Loucy (cell line): Measurements from ENCODE around the gene RAPGEF2.

Experiments used
- H2AFZ ChIP-seq: fragments of 200-600 bp; sonication (generic); 2 replicates; pipeline ENCODE4 v1.6.0; 2016; ENCODE audit warnings: antibody characterized with exemption, mild to moderate bottlenecking, low read length, moderate library complexity
- H3F3A ChIP-seq: fragments of 200-600 bp; 2 replicates; pipeline ENCODE4 v1.6.0; 2016; ENCODE audit warnings: antibody characterized with exemption, low read depth, mild to moderate bottlenecking
- H3K27me3 ChIP-seq: fragments of 200-600 bp; sonication (generic); 2 replicates; pipeline ENCODE4 v1.6.1; 2014; ENCODE audit warnings: low read length, mild to moderate bottlenecking; ENCODE audit not compliant: insufficient read depth, poor library complexity, severe bottlenecking
- H3K36me3 ChIP-seq: fragments of 200-600 bp; sonication (generic); 2 replicates; pipeline ENCODE4 v1.6.1; 2016; ENCODE audit warnings: low read length; ENCODE audit not compliant: insufficient read depth
- H3K4me1 ChIP-seq: fragments of 200-600 bp; sonication (generic); 2 replicates; pipeline ENCODE4 v1.5.1; 2014; ENCODE audit warnings: low read length, mild to moderate bottlenecking; ENCODE audit not compliant: insufficient read depth, poor library complexity, severe bottlenecking
- H3K4me2 ChIP-seq: fragments of 200-600 bp; sonication (generic); 2 replicates; pipeline ENCODE4 v1.6.0; 2014; ENCODE audit warnings: antibody characterized with exemption, low read length, low read depth, mild to moderate bottlenecking; ENCODE audit not compliant: poor library complexity, severe bottlenecking
- H3K4me3 ChIP-seq: fragments of 200-600 bp; sonication (generic); 2 replicates; pipeline ENCODE4 v1.5.1; 2014; ENCODE audit warnings: low read length, mild to moderate bottlenecking, mixed read lengths; ENCODE audit not compliant: poor library complexity, severe bottlenecking
- H3K79me2 ChIP-seq: fragments of 200-600 bp; sonication (generic); 2 replicates; pipeline ENCODE4 v1.6.1; 2014; ENCODE audit warnings: low read length; ENCODE audit not compliant: insufficient read depth
- H3K9ac ChIP-seq: fragments of 200-600 bp; sonication (generic); 2 replicates; pipeline ENCODE4 v1.6.0; 2014; ENCODE audit warnings: mild to moderate bottlenecking, low read depth, low read length, moderate library complexity; ENCODE audit not compliant: poor library complexity, severe bottlenecking
- H3K9me2 ChIP-seq: fragments of 200-600 bp; sonication (generic); replicated peaks from 2 replicates; pipeline ENCODE4 v1.6.1; 2016; ENCODE audit warnings: low read depth, low read length, mixed read lengths
- H3K9me3 ChIP-seq: fragments of 200-600 bp; sonication (generic); 2 replicates; pipeline ENCODE4 v1.6.1; 2014; ENCODE audit warnings: mild to moderate bottlenecking, antibody characterized with exemption, low read length, low read depth; ENCODE audit not compliant: insufficient read depth
- H4K20me1 ChIP-seq: fragments of 200-600 bp; sonication (generic); 2 replicates; pipeline ENCODE4 v1.6.0; 2014; ENCODE audit warnings: antibody characterized with exemption, low read length, mild to moderate bottlenecking; ENCODE audit not compliant: insufficient read depth, poor library complexity, severe bottlenecking
- CTCF ChIP-seq: fragments of 200-600 bp; sonication (generic); conservative IDR thresholded peaks from 2 replicates; pipeline ENCODE4 v1.5.1; 2014; ENCODE audit warnings: mild to moderate bottlenecking, antibody characterized with exemption, low read length
- EZH2phosphoT487 ChIP-seq: fragments of 200-600 bp; IDR thresholded peaks from 2 replicates; pipeline ENCODE4 v1.6.1; 2018; ENCODE audit warnings: antibody characterized with exemption, mild to moderate bottlenecking, moderate library complexity, borderline replicate concordance

The RAPGEF2 gene

GRCh38 chr4:159070742-159071141 is 32.1 kb upstream of the RAPGEF2 start:
- Histone ChIP-seq H3K4me1 (peaks cover 33% of the 10 kb centered on the region), H3F3A (no peaks in the 10 kb centered on the region), H3K9me3 (no peaks in the 10 kb centered on the region), H3K4me3 (no peak overlapping the region), H3K36me3 (no peaks in the 10 kb centered on the region), H3K9me2 (no peaks in the 10 kb centered on the region), H3K4me2 (no peak overlapping the region), H2AFZ (peak overlapping the region; percentile 4; the same call in 1 of the 2 replicates), H4K20me1 (no peaks in the 10 kb centered on the region), H3K79me2 (no peaks in the 10 kb centered on the region), H3K27me3 (no peaks in the 10 kb centered on the region), H3K9ac (no peak overlapping the region)
- no peak for TF ChIP-seq EZH2phosphoT487
- TF ChIP-seq CTCF, result no peak

GRCh38 chr4:159071178-159071968 is 31.5 kb upstream of the RAPGEF2 start:
- Histone ChIP-seq H3K27me3 (no peaks in the 10 kb centered on the region), H2AFZ (peak overlapping the region; percentile 49; the same call in 1 of the 2 replicates), H4K20me1 (no peaks in the 10 kb centered on the region), H3K4me1 (peaks cover 33% of the 10 kb centered on the region), H3K9me2 (no peaks in the 10 kb centered on the region), H3K4me3 (no peak overlapping the region), H3K9me3 (no peaks in the 10 kb centered on the region), H3K4me2 (no peak overlapping the region), H3K9ac (peak overlapping the region; percentile 25), H3K36me3 (no peaks in the 10 kb centered on the region), H3F3A (no peaks in the 10 kb centered on the region), H3K79me2 (no peaks in the 10 kb centered on the region)
- no peak for TF ChIP-seq CTCF
- TF ChIP-seq EZH2phosphoT487, result no peak

- Histone ChIP-seq H3F3A (no peaks in the 10 kb centered on the region), H2AFZ (peak overlapping the region; percentile 49; the same call in 1 of the 2 replicates), H3K9me3 (no peaks in the 10 kb centered on the region), H3K4me3 (no peak overlapping the region), H4K20me1 (no peaks in the 10 kb centered on the region), H3K9ac (no peak overlapping the region), H3K4me2 (no peak overlapping the region), H3K27me3 (no peaks in the 10 kb centered on the region), H3K4me1 (peaks cover 27% of the 10 kb centered on the region), H3K36me3 (no peaks in the 10 kb centered on the region), H3K9me2 (no peaks in the 10 kb centered on the region), H3K79me2 (no peaks in the 10 kb centered on the region)
- TF ChIP-seq EZH2phosphoT487 (no peak), CTCF (no peak)
These were observed 30.7 kb upstream of the RAPGEF2 start for GRCh38 chr4:159071969-159072765.
